D721Med (cell line): Measurements from ENCODE around the gene IRS2.

Source experiments
- DNase-seq: peaks from one replicate; pipeline ENCODE4 v3.0.0; 2011; ENCODE audit warnings: low spot score; ENCODE audit not compliant: insufficient read length
- FAIRE-seq: peaks from 2 replicates; lab custom pipeline; 2011; peaks lifted over from hg19 to GRCh38; lab: Jason Lieb, UNC
- CTCF ChIP-seq: IDR thresholded peaks from 2 replicates; pipeline ENCODE4 v1.5.1; 2012; ENCODE audit warnings: mild to moderate bottlenecking, control low read depth; ENCODE audit not compliant: insufficient read depth; ENCODE audit errors: missing control alignments

IRS2 gene

GRCh38 chr13:109740121-109740520, 46.3 kb downstream of the IRS2 start:
- FAIRE-seq (no peak), DNase-seq (no peak)
- TF ChIP-seq CTCF: no peak

- no peak for DNase-seq
- no peak for FAIRE-seq
- no peak for TF ChIP-seq CTCF
These were observed 48.1 kb downstream of the IRS2 start for GRCh38 chr13:109738298-109738746.

- TF ChIP-seq CTCF: no peak
- no peak for FAIRE-seq
- DNase-seq: no peak
These were observed 48.8 kb downstream of the IRS2 start for GRCh38 chr13:109737606-109738005.

- no peak for TF ChIP-seq CTCF
These were observed 49.3 kb downstream of the IRS2 start for GRCh38 chr13:109737046-109737573.

GRCh38 chr13:109735436-109735966, 50.9 kb downstream of the IRS2 start:
- DNase-seq: no peak
- no peak for TF ChIP-seq CTCF
- no peak for FAIRE-seq

More at GRCh38 chr13:109737046-109737573, 49.3 kb downstream of the IRS2 start:
- no peak for DNase-seq
- FAIRE-seq: no peak

- FAIRE-seq (no peak), DNase-seq (no peak)
These were observed 52.2 kb downstream of the IRS2 start for GRCh38 chr13:109734002-109734785.

More at GRCh38 chr13:109734002-109734785, 52.2 kb downstream of the IRS2 start:
- no peak for TF ChIP-seq CTCF
